GM19238 (cell line): ENCODE measurements around the gene CHD5.
"Not testable (repeated sequence)": the region's sequence is repeated elsewhere in the genome, so short reads cannot be mapped to it uniquely, and the experiment has no call there.

Experiments used
- DNase-seq: peaks from one replicate; pipeline ENCODE4 v3.0.0; 2011; ENCODE audit warnings: low spot score; ENCODE audit not compliant: insufficient read length

Gene CHD5

GRCh38 chr1:6068073-6068472 is 112.0 kb downstream of the CHD5 start:
- no peak for DNase-seq

DNA sequence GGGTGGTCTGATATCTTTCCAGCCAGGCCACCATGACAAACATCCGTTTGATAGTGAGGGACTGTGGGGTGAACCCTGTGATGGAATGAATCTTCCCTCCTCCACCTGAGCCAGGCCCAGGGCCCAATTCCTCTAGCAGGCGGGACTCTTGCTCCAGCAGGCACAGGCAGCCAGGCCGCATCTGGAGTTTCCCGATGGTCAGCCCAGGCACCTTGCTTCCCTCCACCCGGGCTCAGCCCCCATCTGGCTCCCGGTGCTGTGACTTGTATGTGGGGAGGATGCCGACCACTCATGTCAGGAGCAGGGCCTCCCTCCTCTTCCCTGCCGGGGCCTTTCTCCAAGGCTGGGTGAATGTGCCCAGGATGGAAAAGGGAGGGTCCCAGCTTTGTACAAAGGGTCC is 113.4 kb downstream of the CHD5 start:
- no peak for DNase-seq

DNA sequence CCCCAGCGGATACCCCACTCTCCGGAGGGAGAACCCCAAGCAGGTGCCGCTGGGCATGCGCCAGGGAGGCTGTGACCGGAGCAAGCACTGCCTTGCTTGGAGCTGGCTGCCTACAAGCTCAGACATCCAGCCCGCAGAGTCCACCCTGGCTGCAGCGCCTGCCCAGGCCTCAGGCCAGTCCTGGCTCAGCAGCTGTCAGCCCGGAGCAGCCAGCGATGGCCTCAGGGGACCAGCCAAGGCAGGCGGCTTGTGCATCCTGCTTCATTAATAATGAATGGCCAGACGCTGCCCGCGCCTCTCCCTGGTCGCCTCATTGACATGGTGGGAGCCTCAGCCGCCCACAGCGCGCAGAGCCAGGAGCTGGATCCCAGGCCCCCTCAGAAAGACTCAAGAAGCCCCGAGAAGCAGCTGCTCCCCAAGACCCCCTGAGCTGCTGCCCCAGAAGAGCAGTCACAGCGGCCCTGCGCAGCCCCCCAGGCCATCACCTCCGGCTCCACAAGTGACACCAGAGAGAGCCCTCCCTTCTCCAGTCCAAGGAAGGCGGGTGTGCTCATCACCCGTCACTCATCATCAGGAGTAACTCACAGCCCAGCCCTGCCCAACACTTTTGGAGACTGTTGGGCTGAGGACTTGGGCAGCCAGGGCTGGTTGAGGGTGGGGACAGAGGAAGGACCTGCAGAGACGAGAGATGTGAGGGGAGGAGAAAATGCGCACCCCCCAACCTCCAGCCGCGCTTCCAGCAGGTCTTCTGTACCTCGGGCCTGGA is 114.8 kb downstream of the CHD5 start:
- no peak for DNase-seq

DNA sequence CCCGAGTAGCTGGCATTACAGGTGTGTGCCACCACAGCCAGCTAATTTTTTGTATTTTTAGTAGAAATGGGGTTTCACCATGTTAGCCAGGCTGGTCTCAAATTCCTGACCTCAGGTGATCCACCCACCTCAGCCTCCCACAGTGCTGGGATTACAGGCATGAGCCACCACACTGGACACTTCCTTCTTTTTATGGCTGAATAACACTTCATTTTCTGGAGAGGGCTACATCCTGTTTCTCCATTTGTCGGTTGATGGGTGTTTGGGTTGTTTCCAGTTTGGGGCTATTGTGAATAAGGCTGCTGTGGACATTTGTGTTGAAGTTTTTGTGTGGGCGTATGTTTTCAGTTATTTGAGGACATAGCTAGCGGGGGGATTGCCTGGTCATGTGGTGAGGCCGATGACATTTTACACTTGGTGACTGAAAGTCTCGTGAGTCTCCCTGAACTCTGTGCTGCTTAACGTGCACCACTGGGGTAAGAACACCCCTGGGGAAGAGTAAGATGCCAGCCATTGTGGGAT is 116.5 kb downstream of the CHD5 start:
- not testable (repeated sequence) for DNase-seq

DNA sequence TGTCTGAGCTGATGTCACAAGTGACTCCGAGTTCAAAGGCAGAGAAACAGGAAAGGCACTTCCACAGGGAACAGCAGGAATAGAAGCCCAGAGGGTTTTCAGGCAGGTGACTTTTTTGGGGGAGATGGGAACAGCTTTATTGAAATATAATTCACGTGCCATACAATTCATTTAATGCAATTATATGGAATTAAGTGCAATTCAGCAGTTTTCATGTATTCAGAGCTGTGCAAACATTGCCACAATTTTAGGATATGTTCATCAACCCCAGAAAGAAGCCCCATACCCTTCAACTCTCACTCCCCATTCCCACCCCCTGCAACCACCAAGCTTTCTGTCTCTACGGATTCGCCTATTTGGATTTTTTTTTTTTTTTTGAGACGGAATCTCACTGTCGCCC is 117.5 kb downstream of the CHD5 start:
- DNase-seq: no peak

GRCh38 chr1:6059866-6060265 is 120.3 kb downstream of the CHD5 start:
- no peak for DNase-seq

- DNase-seq: no peak
Observed at GRCh38 chr1:6057170-6057845, 122.8 kb downstream of the CHD5 start.

GRCh38 chr1:6056572-6056948 is 123.6 kb downstream of the CHD5 start:
- no peak for DNase-seq

- DNase-seq: no peak
Observed at GRCh38 chr1:6054596-6054995, 125.5 kb downstream of the CHD5 start.

DNA sequence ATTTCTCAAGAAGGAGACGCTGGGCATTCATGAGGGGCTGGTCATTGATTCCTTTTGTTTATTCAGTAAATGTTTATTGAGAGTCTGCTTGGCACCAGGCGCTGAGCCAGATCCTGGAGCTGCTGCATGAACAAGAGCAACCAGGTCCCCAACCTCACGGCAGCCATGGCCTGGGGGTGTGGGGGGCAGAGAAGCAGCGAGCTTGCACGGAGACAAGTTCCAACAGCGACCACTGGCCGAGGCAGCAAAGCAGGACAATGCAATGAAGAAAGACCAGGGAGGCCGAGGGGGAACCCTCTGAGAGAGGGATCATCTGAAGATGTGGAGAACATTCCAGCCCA is 126.9 kb downstream of the CHD5 start:
- no peak for DNase-seq

DNA sequence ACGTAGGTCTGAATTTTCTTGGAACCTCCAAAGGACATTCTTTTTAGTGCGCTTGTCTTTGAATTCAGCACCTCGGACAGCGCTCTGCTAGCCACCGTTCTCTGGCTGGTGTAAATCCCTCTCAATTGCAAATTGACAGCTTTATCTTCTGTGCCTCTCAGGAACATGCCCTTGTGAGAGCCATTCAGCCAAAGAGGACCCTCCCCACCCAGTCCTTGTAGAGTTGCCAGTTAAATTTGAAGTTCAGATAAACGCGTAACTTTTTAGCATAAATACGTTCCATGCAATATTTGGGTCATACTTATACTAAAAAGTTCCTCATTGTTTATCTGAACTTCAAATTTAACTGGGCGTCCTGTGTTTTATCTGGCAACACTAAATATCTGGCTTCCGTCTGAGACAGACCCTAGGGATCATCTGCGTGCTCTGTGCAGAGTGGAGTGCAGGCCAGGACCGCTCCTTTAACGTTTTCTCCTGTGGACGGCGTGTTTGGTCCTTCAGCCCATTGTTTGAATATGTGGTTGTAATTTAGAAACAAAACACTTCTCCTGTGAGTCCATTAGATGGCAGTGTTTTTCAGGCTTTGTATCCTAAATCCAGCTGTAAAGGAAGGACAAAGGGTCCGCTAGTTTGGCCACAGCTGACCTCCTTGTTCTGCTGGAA is 127.4 kb downstream of the CHD5 start:
- DNase-seq: no peak
